HepG2 (cell line): ENCODE measurements around the gene TMEM269. TPM values are rescaled to one million over a fixed set of nuclear protein-coding genes. Genes with fewer than 3 reads are reported as not detected.
A peak's percentile ranks its signal among the peaks of the same experiment; 100 is the strongest.

ENCODE experiments used
- CCDC6 ChIP-seq: sonication (generic); formaldehyde crosslinking; IDR thresholded peaks from 2 replicates; pipeline ENCODE4 v1.8.1; 2022; ENCODE audit warnings: mild to moderate bottlenecking, missing genetic modification reagents, moderate library complexity
- ONECUT2 ChIP-seq: sonication (generic); formaldehyde crosslinking; IDR thresholded peaks from 2 replicates; pipeline ENCODE4 v1.4.0; 2020; ENCODE audit warnings: missing genetic modification reagents
- SIN3A ChIP-seq: IDR thresholded peaks from 2 replicates; pipeline ENCODE4 v1.6.1; 2011; ENCODE audit warnings: low read depth, mild to moderate bottlenecking, control low read depth, low read length, borderline replicate concordance
- SP2 ChIP-seq: sonication (generic); formaldehyde crosslinking; IDR thresholded peaks from 2 replicates; pipeline ENCODE4 v1.5.1; 2020; ENCODE audit warnings: mild to moderate bottlenecking, missing genetic modification reagents
- TCF7 ChIP-seq: sonication (generic); IDR thresholded peaks from 2 replicates; pipeline ENCODE4 v1.6.1; 2016; ENCODE audit warnings: antibody characterized with exemption, low read depth
- ZC3H13 ChIP-seq: sonication (generic); formaldehyde crosslinking; IDR thresholded peaks from 2 replicates; pipeline ENCODE4 v1.8.1; 2023; ENCODE audit warnings: mild to moderate bottlenecking, missing genetic modification reagents, moderate library complexity
- ZFP36L1 ChIP-seq: sonication (generic); formaldehyde crosslinking; IDR thresholded peaks from 2 replicates; pipeline ENCODE4 v1.8.0; 2022; ENCODE audit warnings: mild to moderate bottlenecking, missing genetic modification reagents, moderate library complexity
- ZNF225 ChIP-seq: sonication (generic); formaldehyde crosslinking; IDR thresholded peaks from 2 replicates; pipeline ENCODE4 v1.4.0; 2020; ENCODE audit warnings: mild to moderate bottlenecking, missing genetic modification reagents
- ZNF510 ChIP-seq: sonication (generic); formaldehyde crosslinking; IDR thresholded peaks from 2 replicates; pipeline ENCODE4 v1.4.0; 2020; ENCODE audit warnings: low read depth, mild to moderate bottlenecking, missing genetic modification reagents
- ZNF547 ChIP-seq: sonication (generic); formaldehyde crosslinking; IDR thresholded peaks from 2 replicates; pipeline ENCODE4 v1.5.1; 2020; ENCODE audit warnings: mild to moderate bottlenecking, missing genetic modification reagents
- ZNF558 ChIP-seq: sonication (generic); formaldehyde crosslinking; IDR thresholded peaks from 2 replicates; pipeline ENCODE4 v1.9.0; 2022; ENCODE audit warnings: mild to moderate bottlenecking, missing genetic modification reagents, borderline replicate concordance
- ZNF564 ChIP-seq: sonication (generic); formaldehyde crosslinking; IDR thresholded peaks from 2 replicates; pipeline ENCODE4 v1.8.1; 2023; ENCODE audit warnings: mild to moderate bottlenecking, missing genetic modification reagents
- ZNF614 ChIP-seq: IDR thresholded peaks from 2 replicates; pipeline ENCODE4 v1.6.1; 2018; ENCODE audit warnings: missing biosample characterization, missing genetic modification reagents, inconsistent platforms, borderline replicate concordance
- polyA plus RNA-seq, 8 experiments: library from polyadenylated mRNA; depleted of rRNA in 3 of 8; stranded (reverse) in 7 of 8; unstranded in 1 of 8; fragments of >200 nt; fragmentation: Illumina TruSeq in 4 of 8; extraction: Trizol in 4 of 8; gene quantifications; 2 replicates each; pipeline versions ENCODE4 v1.2.1 to v1.2.3, GENCODE V29; 2011 to 2016; ENCODE audit warnings: low read depth in 4 of 8, missing spikeins in 1 of 8, mixed read lengths in 1 of 8; ENCODE audit not compliant: insufficient read depth in 1 of 8
- total RNA-seq, 5 experiments: library from RNA; depleted of rRNA; stranded (reverse); fragments of >200 nt; fragmentation: Illumina TruSeq; extraction: Trizol; gene quantifications; 2 replicates each; pipeline ENCODE4 v1.2.3, GENCODE V29; 2016; ENCODE audit warnings: low read depth in 1 of 5
- TF ChIP-seq, protein P1 (sequence below): sonication (generic); formaldehyde crosslinking; IDR thresholded peaks from 2 replicates; pipeline ENCODE4 v1.4.0; 2020; ENCODE audit warnings: low read depth, mild to moderate bottlenecking, missing genetic modification reagents
- TF ChIP-seq, protein P2 (sequence below): sonication (generic); formaldehyde crosslinking; IDR thresholded peaks from 2 replicates; pipeline ENCODE4 v1.8.0; 2022; ENCODE audit warnings: mild to moderate bottlenecking, missing genetic modification reagents, moderate library complexity
- TF ChIP-seq, protein P3 (sequence below): sonication (generic); formaldehyde crosslinking; IDR thresholded peaks from 2 replicates; pipeline ENCODE4 v1.4.0; 2020; ENCODE audit warnings: mild to moderate bottlenecking, missing genetic modification reagents

TMEM269 gene
- total and polyA plus RNA-seq, 2 of the 13 experiments (the other 11 are each of a cell fraction or from before 2014, with no cell fraction given), result 0.15 to 0.21 TPM

DNA sequence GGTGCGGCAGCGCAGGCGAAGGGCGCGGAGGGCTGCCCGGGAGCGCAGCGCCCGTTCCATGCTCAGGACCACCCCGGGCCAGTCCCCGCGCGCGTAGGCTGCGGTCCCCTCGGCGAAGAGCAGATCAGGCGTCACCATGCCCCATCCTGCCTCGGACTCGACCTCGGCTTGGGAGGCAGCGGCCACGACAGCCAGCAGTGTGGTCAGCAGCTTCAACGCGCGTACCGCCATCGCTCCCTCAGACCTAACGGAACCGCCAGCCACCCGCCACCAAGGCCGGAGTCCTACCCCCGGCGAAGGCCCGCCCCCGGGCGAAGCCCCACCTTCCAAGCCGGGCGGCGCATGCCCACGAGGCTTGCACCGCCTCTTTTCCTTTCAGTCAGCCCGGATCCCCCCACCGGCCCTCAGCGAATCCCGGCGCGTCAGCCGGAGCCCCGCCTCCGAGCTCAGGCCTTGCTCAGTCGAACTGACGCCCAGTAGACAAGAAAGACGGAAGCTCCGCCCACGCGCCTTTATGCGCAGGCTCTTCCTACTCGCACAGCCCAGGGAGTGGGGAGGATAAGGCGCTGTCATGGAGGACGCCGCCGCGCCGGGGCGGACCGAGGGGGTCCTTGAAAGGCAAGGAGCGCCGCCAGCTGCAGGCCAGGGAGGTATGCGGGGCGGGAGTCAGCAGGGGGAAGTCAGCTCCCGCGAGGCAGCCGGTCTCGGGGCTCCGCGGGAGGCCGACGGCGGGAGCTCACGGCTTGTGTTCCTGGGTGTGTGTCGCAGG is 17.9 kb upstream of the TMEM269 start, which contains the start of the genes C1orf50 and P3H1 (continued):
- no peak for TF ChIP-seq ZFP36L1
- TF ChIP-seq ZNF225, result no peak
- TF ChIP-seq, protein P1, sequence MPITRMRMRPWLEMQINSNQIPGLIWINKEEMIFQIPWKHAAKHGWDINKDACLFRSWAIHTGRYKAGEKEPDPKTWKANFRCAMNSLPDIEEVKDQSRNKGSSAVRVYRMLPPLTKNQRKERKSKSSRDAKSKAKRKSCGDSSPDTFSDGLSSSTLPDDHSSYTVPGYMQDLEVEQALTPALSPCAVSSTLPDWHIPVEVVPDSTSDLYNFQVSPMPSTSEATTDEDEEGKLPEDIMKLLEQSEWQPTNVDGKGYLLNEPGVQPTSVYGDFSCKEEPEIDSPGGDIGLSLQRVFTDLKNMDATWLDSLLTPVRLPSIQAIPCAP (CRISPR knock-in tag), result 0 out of 2 replicates have a peak, but pooled peaks have one; percentile 52
- 0 out of 2 replicates have a peak, but pooled peaks have one; percentile 15 for TF ChIP-seq SP2 (CRISPR knock-in tag)
- peak; percentile 95; the same call in 1 of the 2 replicates for TF ChIP-seq ZNF510 (CRISPR knock-in tag)
- peak; percentile 96; the same call in 1 of the 2 replicates for TF ChIP-seq ZNF558 (CRISPR knock-in tag)
- peak; percentile 36; the same call in 1 of the 2 replicates for TF ChIP-seq ZNF564
- TF ChIP-seq ZC3H13 (CRISPR knock-in tag), result no peak
- TF ChIP-seq ZNF547, result peak; percentile 20; the same call in 1 of the 2 replicates
- TF ChIP-seq, protein P2, sequence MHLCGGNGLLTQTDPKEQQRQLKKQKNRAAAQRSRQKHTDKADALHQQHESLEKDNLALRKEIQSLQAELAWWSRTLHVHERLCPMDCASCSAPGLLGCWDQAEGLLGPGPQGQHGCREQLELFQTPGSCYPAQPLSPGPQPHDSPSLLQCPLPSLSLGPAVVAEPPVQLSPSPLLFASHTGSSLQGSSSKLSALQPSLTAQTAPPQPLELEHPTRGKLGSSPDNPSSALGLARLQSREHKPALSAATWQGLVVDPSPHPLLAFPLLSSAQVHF (CRISPR knock-in tag), result no peak
- 0 out of 2 replicates have a peak, but pooled peaks have one; percentile 42 for TF ChIP-seq ONECUT2 (CRISPR knock-in tag)
- no peak for TF ChIP-seq TCF7
- no peak for TF ChIP-seq ZNF614 (CRISPR knock-in tag)
- TF ChIP-seq, protein P3, sequence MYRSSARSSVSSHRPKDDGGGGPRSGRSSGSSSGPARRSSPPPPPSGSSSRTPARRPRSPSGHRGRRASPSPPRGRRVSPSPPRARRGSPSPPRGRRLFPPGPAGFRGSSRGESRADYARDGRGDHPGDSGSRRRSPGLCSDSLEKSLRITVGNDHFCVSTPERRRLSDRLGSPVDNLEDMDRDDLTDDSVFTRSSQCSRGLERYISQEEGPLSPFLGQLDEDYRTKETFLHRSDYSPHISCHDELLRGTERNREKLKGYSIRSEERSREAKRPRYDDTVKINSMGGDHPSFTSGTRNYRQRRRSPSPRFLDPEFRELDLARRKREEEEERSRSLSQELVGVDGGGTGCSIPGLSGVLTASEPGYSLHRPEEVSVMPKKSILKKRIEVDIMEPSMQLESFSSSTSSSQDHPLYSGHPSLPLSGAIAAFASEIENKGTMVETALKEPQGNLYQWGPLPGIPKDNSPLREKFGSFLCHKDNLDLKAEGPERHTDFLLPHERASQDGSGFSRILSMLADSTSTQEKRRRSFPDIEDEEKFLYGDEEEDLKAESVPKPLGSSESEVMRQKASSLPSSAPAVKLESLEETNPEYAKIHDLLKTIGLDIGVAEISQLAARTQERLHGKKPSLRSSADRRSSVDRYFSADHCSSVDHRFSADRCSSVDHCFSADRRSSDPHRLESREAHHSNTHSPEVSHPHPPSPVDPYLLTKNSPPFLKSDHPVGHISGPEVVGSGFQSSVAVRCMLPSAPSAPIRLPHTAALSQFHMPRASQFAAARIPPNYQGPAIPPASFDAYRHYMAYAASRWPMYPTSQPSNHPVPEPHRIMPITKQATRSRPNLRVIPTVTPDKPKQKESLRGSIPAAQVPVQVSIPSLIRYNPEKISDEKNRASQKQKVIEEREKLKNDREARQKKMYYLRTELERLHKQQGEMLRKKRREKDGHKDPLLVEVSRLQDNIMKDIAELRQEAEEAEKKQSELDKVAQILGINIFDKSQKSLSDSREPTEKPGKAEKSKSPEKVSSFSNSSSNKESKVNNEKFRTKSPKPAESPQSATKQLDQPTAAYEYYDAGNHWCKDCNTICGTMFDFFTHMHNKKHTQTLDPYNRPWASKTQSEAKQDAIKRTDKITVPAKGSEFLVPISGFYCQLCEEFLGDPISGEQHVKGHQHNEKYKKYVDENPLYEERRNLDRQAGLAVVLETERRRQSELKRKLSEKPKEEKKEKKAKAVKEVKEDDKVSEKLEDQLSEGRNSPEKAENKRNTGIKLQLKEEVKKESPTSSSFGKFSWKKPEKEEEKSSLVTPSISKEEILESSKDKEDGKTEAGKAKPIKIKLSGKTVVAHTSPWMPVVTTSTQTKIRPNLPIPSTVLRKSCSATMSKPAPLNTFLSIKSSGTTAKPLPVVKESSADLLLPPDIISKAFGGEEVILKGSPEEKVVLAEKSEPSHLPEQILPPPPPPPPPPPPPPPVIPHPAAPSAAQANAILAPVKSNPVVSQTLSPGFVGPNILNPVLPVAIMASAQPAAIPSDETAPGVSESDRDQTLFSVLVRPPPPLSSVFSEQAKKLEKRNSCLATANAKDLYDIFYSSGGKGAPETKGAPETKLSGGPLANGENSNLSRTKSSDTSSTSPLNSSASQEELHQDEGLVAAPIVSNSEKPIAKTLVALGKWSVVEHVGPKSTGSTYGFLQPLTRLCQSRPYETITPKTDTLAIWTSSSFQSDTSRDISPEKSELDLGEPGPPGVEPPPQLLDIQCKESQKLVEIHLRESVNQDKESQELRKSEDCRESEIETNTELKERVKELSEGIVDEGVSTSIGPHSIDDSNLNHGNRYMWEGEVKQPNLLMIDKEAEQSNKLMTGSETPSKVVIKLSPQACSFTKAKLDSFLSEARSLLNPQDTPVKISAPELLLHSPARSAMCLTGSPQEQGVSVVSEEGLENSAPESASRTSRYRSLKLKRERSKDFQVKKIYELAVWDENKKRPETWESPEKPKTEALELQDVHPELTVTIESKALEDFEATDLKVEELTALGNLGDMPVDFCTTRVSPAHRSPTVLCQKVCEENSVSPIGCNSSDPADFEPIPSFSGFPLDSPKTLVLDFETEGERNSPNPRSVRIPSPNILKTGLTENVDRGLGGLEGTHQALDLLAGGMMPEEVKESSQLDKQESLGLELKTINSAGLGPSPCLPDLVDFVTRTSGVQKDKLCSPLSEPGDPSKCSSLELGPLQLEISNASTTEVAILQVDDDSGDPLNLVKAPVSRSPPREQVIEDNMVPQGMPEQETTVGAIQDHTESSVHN, result 0 out of 2 replicates have a peak, but pooled peaks have one; percentile 76
- peak; percentile 69; the same call in 1 of the 2 replicates for TF ChIP-seq CCDC6 (CRISPR knock-in tag)
- peak; percentile 74; the same call in 1 of the 2 replicates for TF ChIP-seq SIN3A
